ENCODE results near the gene UXS1.

DNA sequence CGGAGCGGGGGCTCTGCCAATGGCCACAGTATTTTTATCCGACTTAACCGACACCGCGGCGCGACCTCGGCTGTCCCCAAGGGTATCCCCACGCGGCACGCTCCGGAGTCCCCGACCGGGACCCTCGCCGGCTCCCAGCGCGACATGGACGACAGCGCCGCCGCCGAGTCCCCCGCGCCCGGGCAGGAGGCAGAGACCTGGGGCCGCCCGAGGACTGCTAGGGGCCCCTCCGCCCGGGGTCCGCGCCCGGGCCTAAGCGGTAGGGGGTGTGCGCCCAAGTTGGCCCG is 468 bp downstream of the UXS1 start:
- TF ChIP-seq, protein P1, sequence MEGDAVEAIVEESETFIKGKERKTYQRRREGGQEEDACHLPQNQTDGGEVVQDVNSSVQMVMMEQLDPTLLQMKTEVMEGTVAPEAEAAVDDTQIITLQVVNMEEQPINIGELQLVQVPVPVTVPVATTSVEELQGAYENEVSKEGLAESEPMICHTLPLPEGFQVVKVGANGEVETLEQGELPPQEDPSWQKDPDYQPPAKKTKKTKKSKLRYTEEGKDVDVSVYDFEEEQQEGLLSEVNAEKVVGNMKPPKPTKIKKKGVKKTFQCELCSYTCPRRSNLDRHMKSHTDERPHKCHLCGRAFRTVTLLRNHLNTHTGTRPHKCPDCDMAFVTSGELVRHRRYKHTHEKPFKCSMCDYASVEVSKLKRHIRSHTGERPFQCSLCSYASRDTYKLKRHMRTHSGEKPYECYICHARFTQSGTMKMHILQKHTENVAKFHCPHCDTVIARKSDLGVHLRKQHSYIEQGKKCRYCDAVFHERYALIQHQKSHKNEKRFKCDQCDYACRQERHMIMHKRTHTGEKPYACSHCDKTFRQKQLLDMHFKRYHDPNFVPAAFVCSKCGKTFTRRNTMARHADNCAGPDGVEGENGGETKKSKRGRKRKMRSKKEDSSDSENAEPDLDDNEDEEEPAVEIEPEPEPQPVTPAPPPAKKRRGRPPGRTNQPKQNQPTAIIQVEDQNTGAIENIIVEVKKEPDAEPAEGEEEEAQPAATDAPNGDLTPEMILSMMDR (IDR thresholded peaks at IDR 0.05; ENCODE audit: low read length) = no peak
- no peak for TF ChIP-seq EZH2 (IDR thresholded peaks at IDR 0.05; ENCODE audit: borderline replicate concordance, low read length)

Data from OCI-LY1 (cell line).